Neuronal stem cell (in vitro differentiated cells): Measurements from ENCODE around the gene WNT4.

Experiments
- DNase-seq: peaks from one replicate; pipeline ENCODE4 v3.0.0-alpha.2; 2013; ENCODE audit warnings: low spot score
- H2AFZ ChIP-seq: one replicate; pipeline ENCODE4 v1.6.1; 2013; ENCODE audit warnings: mild to moderate bottlenecking, low read length, inconsistent platforms
- H2AK5ac ChIP-seq: 2 replicates; pipeline ENCODE4 v1.6.1; 2013; ENCODE audit warnings: low read depth, mild to moderate bottlenecking, inconsistent platforms, low read length, moderate library complexity, mixed read lengths
- H2BK120ac ChIP-seq: 2 replicates; pipeline ENCODE4 v1.6.1; 2013; ENCODE audit warnings: low read depth, mild to moderate bottlenecking, inconsistent platforms, low read length, moderate library complexity, mixed read lengths
- H2BK12ac ChIP-seq: one replicate; pipeline ENCODE4 v1.6.1; 2013; ENCODE audit warnings: low read length, inconsistent platforms
- H2BK15ac ChIP-seq: 2 replicates; pipeline ENCODE4 v1.6.1; 2013; ENCODE audit warnings: mild to moderate bottlenecking, low read length, inconsistent platforms, mixed read lengths
- H2BK5ac ChIP-seq: one replicate; pipeline ENCODE4 v1.6.1; 2013; ENCODE audit warnings: inconsistent platforms, mild to moderate bottlenecking, low read length, moderate library complexity
- H3K14ac ChIP-seq: one replicate; pipeline ENCODE4 v1.6.1; 2013; ENCODE audit warnings: low read length, inconsistent platforms
- H3K18ac ChIP-seq: 2 replicates; pipeline ENCODE4 v1.6.1; 2013; ENCODE audit warnings: low read length, inconsistent platforms
- H3K23ac ChIP-seq: 2 replicates; pipeline ENCODE4 v1.6.1; 2013; ENCODE audit warnings: low read depth, mild to moderate bottlenecking, mixed read lengths, low read length, inconsistent platforms; ENCODE audit not compliant: poor library complexity
- H3K27ac ChIP-seq: replicated peaks from 3 replicates; pipeline ENCODE4 v1.5.1; 2013; ENCODE audit warnings: low read length, inconsistent platforms
- H3K27me3 ChIP-seq, 3 experiments: 2 replicates each; pipeline ENCODE4 v1.6.1; 2013; ENCODE audit warnings: low read length in 3 of 3, mild to moderate bottlenecking in 2 of 3, inconsistent platforms in 1 of 3, low read depth in 1 of 3, mixed read lengths in 1 of 3, moderate library complexity in 1 of 3; ENCODE audit not compliant: control insufficient read depth in 3 of 3, insufficient read depth in 3 of 3
- H3K36me3 ChIP-seq, 2 donors: replicated peaks in 1 of 2; 2 replicates each; pipeline ENCODE4 v1.6.1; 2013; ENCODE audit warnings: low read length in 2 of 2; ENCODE audit not compliant: control insufficient read depth in 2 of 2, insufficient read depth in 2 of 2
- H3K4ac ChIP-seq: 2 replicates; pipeline ENCODE4 v1.6.1; 2013; ENCODE audit warnings: inconsistent platforms, mild to moderate bottlenecking, low read length, moderate library complexity
- H3K4me1 ChIP-seq, 2 donors: 1 replicate in 1 of 2; 2 replicates in 1 of 2; pipeline ENCODE4 v1.6.1; 2013; ENCODE audit warnings: low read length in 2 of 2, low read depth in 1 of 2; ENCODE audit not compliant: control insufficient read depth in 2 of 2, insufficient read depth in 1 of 2
- H3K4me2 ChIP-seq: one replicate; pipeline ENCODE4 v1.6.1; 2013; ENCODE audit warnings: mild to moderate bottlenecking, low read length, inconsistent platforms; ENCODE audit not compliant: insufficient read depth, poor library complexity, severe bottlenecking
- H3K4me3 ChIP-seq, 2 donors: 2 replicates each; pipeline ENCODE4 v1.5.1; 2013; ENCODE audit warnings: low read length in 2 of 2, mild to moderate bottlenecking in 2 of 2, inconsistent platforms in 1 of 2, moderate library complexity in 1 of 2
- H3K79me1 ChIP-seq: one replicate; pipeline ENCODE4 v1.6.1; 2013; ENCODE audit warnings: low read depth, mild to moderate bottlenecking, inconsistent platforms, low read length, moderate library complexity
- H3K9ac ChIP-seq: one replicate; pipeline ENCODE4 v1.6.1; 2013; ENCODE audit warnings: mild to moderate bottlenecking, low read depth, low read length, inconsistent platforms; ENCODE audit not compliant: poor library complexity
- H3K9me3 ChIP-seq, 2 donors: replicated peaks in 1 of 2; 2 replicates each; pipeline versions ENCODE3 to v1.6.1; 2013; ENCODE audit warnings: low read length in 2 of 2, mild to moderate bottlenecking in 2 of 2, inconsistent platforms in 1 of 2, low read depth in 1 of 2, mixed read lengths in 1 of 2, moderate library complexity in 1 of 2; ENCODE audit not compliant: control insufficient read depth in 2 of 2, insufficient read depth in 1 of 2
- H4K8ac ChIP-seq: one replicate; pipeline ENCODE4 v1.6.1; 2013; ENCODE audit warnings: low read depth, mild to moderate bottlenecking, inconsistent platforms, low read length, moderate library complexity
- H4K91ac ChIP-seq: one replicate; pipeline ENCODE4 v1.6.1; 2013; ENCODE audit warnings: low read length, low read depth, mild to moderate bottlenecking, inconsistent platforms; ENCODE audit not compliant: poor library complexity
- whole genome bisulfite sequencing, 2 donors: extraction: QIAGEN DNeasy Blood & Tissue Kit; methylation state at CpG; one replicate each; pipeline ENCODE4 v1.1.7; 2013; ENCODE audit warnings: missing lambda C conversion rate in 2 of 2, mixed read lengths in 1 of 2; ENCODE audit not compliant: insufficient read length in 2 of 2, insufficient replicate concordance in 1 of 2; ENCODE audit errors: extremely low coverage in 2 of 2; 5-methylcytosine and 5-hydroxymethylcytosine counted together

WNT4 gene

DNA sequence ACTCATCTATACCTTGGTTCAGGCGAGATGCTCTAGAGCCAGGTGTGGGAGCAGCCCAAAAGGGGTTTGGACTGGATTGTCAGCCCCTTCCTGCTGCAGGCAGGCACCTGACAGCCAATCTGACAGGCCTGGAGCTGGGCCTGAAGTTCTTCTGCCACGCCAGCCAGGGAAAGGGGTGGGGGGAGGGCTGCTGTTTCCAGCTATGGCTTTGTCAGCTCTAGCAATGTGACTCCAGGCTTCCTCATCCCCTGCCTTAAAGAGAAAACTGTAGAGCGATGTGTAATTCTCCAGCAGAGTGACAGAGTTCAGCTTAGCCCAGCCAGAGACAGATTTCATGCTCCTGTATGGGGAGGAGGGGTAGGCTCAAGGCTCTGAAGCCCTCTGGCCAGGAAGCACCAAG, 30.3 kb downstream of the WNT4 start:
- Histone ChIP-seq H3K4me3 (no peak overlapping the region), H2BK5ac (no peak overlapping the region), H3K18ac (no peak overlapping the region), H3K14ac (no peak overlapping the region), H3K23ac (no peak overlapping the region), H2AFZ (no peak overlapping the region), H2AK5ac (no peak overlapping the region), H2BK12ac (no peak overlapping the region), H3K4me2 (no peak overlapping the region), H3K4ac (no peak overlapping the region), H4K8ac (no peak overlapping the region), H4K91ac (no peak overlapping the region), H3K79me1 (peaks cover 5% of the 10 kb centered on the region), H3K27ac (no peak overlapping the region), H3K4me1 (peaks cover 9 to 16% of the 10 kb centered on the region in 2 donors), H3K9ac (no peak overlapping the region), H2BK120ac (no peak overlapping the region), H2BK15ac (no peak overlapping the region), H3K9me3 (no peaks in the 10 kb centered on the region), H3K36me3 (peaks cover 4 to 45% of the 10 kb centered on the region in 2 donors), H3K27me3 (no peaks in the 10 kb centered on the region)
- no CpG with 5 or more reads among the region's 3 CpGs for WGBS, 2 donors
- no peak for DNase-seq

DNA sequence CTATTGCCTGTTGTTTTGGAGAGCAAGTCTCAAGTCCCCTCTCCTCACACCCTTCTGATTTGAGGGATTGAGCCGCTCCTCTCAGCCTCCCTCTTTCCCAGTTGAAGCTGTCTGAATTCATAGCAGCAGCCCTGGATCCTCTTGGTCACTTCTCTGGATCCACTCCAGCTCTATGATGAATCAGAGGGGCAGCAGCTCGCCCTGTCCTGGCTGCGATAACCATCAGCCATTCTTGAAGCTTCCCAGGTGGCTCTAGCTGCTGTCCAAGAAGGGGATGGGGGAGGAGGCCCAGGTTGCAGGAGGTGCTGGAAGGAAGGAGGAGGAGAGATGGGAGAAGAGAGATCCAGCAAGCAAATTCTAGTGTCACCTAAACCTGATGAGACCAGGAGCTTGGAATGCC, 31.3 kb downstream of the WNT4 start:
- H3K4me3 ChIP-seq = no peak overlapping the region
- H3K14ac ChIP-seq = no peak overlapping the region
- H3K27me3 ChIP-seq = no peaks in the 10 kb centered on the region
- no peak overlapping the region for H3K27ac ChIP-seq
- no peak overlapping the region for H3K23ac ChIP-seq
- DNase-seq = no peak
- no peak overlapping the region for H4K8ac ChIP-seq
- no peak overlapping the region for H2BK15ac ChIP-seq
- no peak overlapping the region for H4K91ac ChIP-seq
- no peak overlapping the region for H2BK120ac ChIP-seq
- H3K9me3 ChIP-seq = no peaks in the 10 kb centered on the region
- H2BK5ac ChIP-seq = no peak overlapping the region
- no peak overlapping the region for H2BK12ac ChIP-seq
- no peak overlapping the region for H3K4ac ChIP-seq
- WGBS, 2 donors = no CpG with 5 or more reads among the region's 3 CpGs
- H3K36me3 ChIP-seq = peaks cover 4 to 45% of the 10 kb centered on the region in 2 donors
- no peak overlapping the region for H2AK5ac ChIP-seq
- H3K79me1 ChIP-seq = peaks cover 5% of the 10 kb centered on the region
- no peak overlapping the region for H2AFZ ChIP-seq
- H3K4me2 ChIP-seq = no peak overlapping the region
- no peak overlapping the region for H3K18ac ChIP-seq
- H3K4me1 ChIP-seq = peaks cover 6 to 16% of the 10 kb centered on the region in 2 donors
- H3K9ac ChIP-seq = no peak overlapping the region

DNA sequence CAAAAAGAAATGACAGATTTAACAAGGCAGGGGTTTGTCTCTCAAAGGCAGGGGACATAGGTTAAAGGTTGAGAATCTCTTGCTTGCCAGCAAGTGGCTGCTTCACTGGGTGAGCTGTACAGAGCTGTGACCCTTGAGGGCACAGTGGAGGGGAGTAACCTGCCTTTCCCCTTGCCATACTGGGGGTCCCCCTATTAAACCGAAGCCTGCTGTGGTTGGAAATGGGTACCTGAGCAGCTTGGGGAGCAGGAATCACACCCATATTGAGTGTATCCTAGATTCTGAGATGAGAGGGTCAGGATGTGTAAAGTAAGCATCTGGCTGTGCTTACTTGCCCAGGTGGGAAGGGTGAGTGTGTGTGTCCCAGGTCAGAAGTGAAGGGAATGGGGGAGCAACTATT, 31.8 kb downstream of the WNT4 start:
- Histone ChIP-seq H3K23ac (no peak overlapping the region), H3K27ac (no peak overlapping the region), H3K14ac (no peak overlapping the region), H3K4me2 (no peak overlapping the region), H3K9ac (peak overlapping the region; percentile 5), H2BK15ac (no peak overlapping the region), H2AK5ac (no peak overlapping the region), H4K91ac (no peak overlapping the region), H3K27me3 (no peaks in the 10 kb centered on the region), H3K36me3 (peaks cover 4 to 48% of the 10 kb centered on the region in 2 donors), H2BK120ac (no peak overlapping the region), H3K4me1 (peaks cover 1 to 16% of the 10 kb centered on the region in 2 donors), H3K18ac (no peak overlapping the region), H3K79me1 (peaks cover 5% of the 10 kb centered on the region), H2BK5ac (no peak overlapping the region), H3K4ac (no peak overlapping the region), H4K8ac (no peak overlapping the region), H2BK12ac (no peak overlapping the region), H3K4me3 (no peak overlapping the region), H2AFZ (no peak overlapping the region), H3K9me3 (no peaks in the 10 kb centered on the region)
- no CpG with 5 or more reads among the region's 1 CpG for whole genome bisulfite sequencing, 2 donors
- DNase-seq = no peak

DNA sequence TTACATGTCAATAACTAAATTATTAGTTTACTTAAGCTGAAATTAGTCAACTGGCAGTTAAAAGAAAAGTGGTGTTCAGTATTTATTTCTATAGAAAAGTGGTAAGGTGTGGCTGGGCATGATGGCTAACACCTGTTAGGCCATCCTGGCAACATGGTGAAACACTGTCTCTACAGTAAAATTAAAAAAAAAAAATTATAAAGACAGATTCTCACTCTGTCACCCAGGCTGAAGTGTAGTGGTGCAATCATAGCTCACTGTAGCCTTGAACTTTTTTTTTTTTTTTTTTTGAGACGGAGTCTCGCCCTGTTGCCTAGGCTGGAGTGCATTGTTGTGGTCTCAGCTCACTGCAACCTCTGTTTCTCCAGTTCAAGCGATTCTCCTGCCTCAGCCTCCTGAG, 32.9 kb downstream of the WNT4 start:
- H3K9ac ChIP-seq = no peak overlapping the region
- peaks cover 0 to 11% of the 10 kb centered on the region in 2 donors for H3K4me1 ChIP-seq
- no peak overlapping the region for H3K4me3 ChIP-seq
- no peaks in the 10 kb centered on the region for H3K9me3 ChIP-seq
- no peak overlapping the region for H4K8ac ChIP-seq
- no peak overlapping the region for H3K18ac ChIP-seq
- peaks cover 4 to 57% of the 10 kb centered on the region in 2 donors for H3K36me3 ChIP-seq
- H2BK5ac ChIP-seq = no peak overlapping the region
- H3K27ac ChIP-seq = no peak overlapping the region
- DNase-seq = no peak
- H2AFZ ChIP-seq = no peak overlapping the region
- peaks cover 1% of the 10 kb centered on the region for H3K79me1 ChIP-seq
- no CpG with 5 or more reads among the region's 3 CpGs for WGBS, 2 donors
- H2BK12ac ChIP-seq = no peak overlapping the region
- H3K27me3 ChIP-seq = no peaks in the 10 kb centered on the region
- H3K4ac ChIP-seq = no peak overlapping the region
- no peak overlapping the region for H3K23ac ChIP-seq
- no peak overlapping the region for H2BK15ac ChIP-seq
- no peak overlapping the region for H3K4me2 ChIP-seq
- H2AK5ac ChIP-seq = no peak overlapping the region
- no peak overlapping the region for H2BK120ac ChIP-seq
- no peak overlapping the region for H3K14ac ChIP-seq
- no peak overlapping the region for H4K91ac ChIP-seq
